GM10266 (cell line): ENCODE measurements around the gene KSR1.
"Not testable (repeated sequence)": the region's sequence is repeated elsewhere in the genome, so short reads cannot be mapped to it uniquely, and the experiment has no call there.

Source experiments
- DNase-seq: peaks from one replicate; pipeline ENCODE4 v3.0.0; 2012; ENCODE audit errors: extremely low spot score
- CTCF ChIP-seq: IDR thresholded peaks from 2 replicates; pipeline ENCODE4 v1.5.1; 2012; ENCODE audit warnings: mild to moderate bottlenecking, low read depth; ENCODE audit not compliant: control insufficient read depth, insufficient read depth; ENCODE audit errors: missing control alignments

KSR1 gene

GRCh38 chr17:27495460-27495859 lies 39.2 kb downstream of the KSR1 start:
- DNase-seq: no peak
- no peak for TF ChIP-seq CTCF

- DNase-seq: no peak
- no peak for TF ChIP-seq CTCF
Measured at GRCh38 chr17:27496005-27496404, 39.8 kb downstream of the KSR1 start.

- no peak for TF ChIP-seq CTCF
- DNase-seq: no peak
Measured at GRCh38 chr17:27496437-27496943, 40.2 kb downstream of the KSR1 start.

- no peak for TF ChIP-seq CTCF
- no peak for DNase-seq
Measured at GRCh38 chr17:27496971-27497370, 40.7 kb downstream of the KSR1 start.

GRCh38 chr17:27497696-27498095 lies 41.4 kb downstream of the KSR1 start:
- TF ChIP-seq CTCF: no peak
- DNase-seq: no peak

- DNase-seq: no peak
- no peak for TF ChIP-seq CTCF
Measured at GRCh38 chr17:27498615-27499309, 42.5 kb downstream of the KSR1 start.

GRCh38 chr17:27499451-27500265 lies 43.4 kb downstream of the KSR1 start:
- no peak for TF ChIP-seq CTCF
- DNase-seq: no peak

- not testable (repeated sequence) for DNase-seq
Measured at GRCh38 chr17:27501338-27501737, 45.1 kb downstream of the KSR1 start.
